ENCODE results near the gene GPX3. TPM values are rescaled to one million over a fixed set of nuclear protein-coding genes. Genes with fewer than 3 reads are reported as not detected.

The GPX3 gene
- polyA plus RNA-seq, 1 of the 3 experiments (the other 2 are of a cell fraction) = 3.2 TPM

DNA sequence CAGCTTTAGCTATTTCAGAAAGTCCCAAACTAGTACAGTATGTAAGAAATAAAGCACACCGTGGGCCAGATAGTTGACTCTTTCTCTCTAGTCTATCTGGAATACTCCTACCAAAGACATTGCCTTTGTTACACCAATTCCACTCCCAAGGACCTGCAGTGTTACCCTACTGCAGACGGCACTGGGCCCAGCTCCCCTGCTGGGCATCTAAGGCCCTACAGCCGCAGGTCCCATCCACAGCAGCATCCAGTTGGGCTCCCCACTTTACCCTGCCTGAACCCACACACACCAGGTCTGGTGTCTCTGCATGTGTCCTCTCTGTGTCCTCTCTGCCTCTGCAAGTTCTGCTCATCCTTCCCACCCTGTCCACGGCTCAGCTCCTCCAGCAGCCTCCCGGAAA, 37.9 kb downstream of the GPX3 start:
- WGBS (ENCODE audit: low lambda C conversion rate) = 92% methylated on average over 3 of the region's 5 CpGs
- Histone ChIP-seq H3K9me2 (no peaks in the 10 kb centered on the region), H3K36me3 (replicated peaks in 1 of 2; ENCODE audit: control insufficient read depth in 1 of 2, insufficient read depth in 2 of 2, low read length in 1 of 2) (peaks cover 16 to 27% of the 10 kb centered on the region in 2 experiments), H3K4me1 (ENCODE audit: control insufficient read depth in 1 of 2, insufficient read depth in 2 of 2, low read depth in 1 of 2, low read length in 1 of 2) (peaks cover 6 to 8% of the 10 kb centered on the region in 2 experiments; a peak in 2 of 4 replicates), H3K9me3 (no peaks in the 10 kb centered on the region), H3K4me2 (no peak overlapping the region), H3F3A (replicated peaks; ENCODE audit: insufficient read depth) (peaks cover 4% of the 10 kb centered on the region), H3K9ac (no peak overlapping the region), H3K27me3 (ENCODE audit: insufficient read depth) (no peaks in the 10 kb centered on the region), H3K27ac (ENCODE audit: low read depth in 2 of 2, low read length in 1 of 2) (no peak overlapping the region), H3K4me3 (ENCODE audit: low read depth in 2 of 2, low read length in 1 of 2) (no peak overlapping the region), H3K79me2 (ENCODE audit: insufficient read depth) (no peaks in the 10 kb centered on the region), H4K20me1 (ENCODE audit: insufficient read depth) (peaks cover 6% of the 10 kb centered on the region), H2AFZ (ENCODE audit: low read depth) (no peak overlapping the region)
- ChIA-PET CTCF (interaction anchor here (1.3 to 13.3 kb wide), 4 partner anchors 11 to 56 kb away, joined by 3 to 441 read pairs (median 11); no protein-coding TSS in a partner anchor), POLR2A (no interaction called here)
- TF ChIP-seq CHD2 (IDR thresholded peaks at IDR 0.05; ENCODE audit: low read length, partially characterized antibody) (no peak), CTCF (IDR thresholded peaks at IDR 0.05) (peak; percentile 16; the same call in 1 of the 2 replicates)
- no peak for DNase-seq

GRCh38 chr5:151058891-151059489, 38.6 kb downstream of the GPX3 start:
- Histone ChIP-seq H4K20me1 (ENCODE audit: insufficient read depth) (peaks cover 11% of the 10 kb centered on the region), H3K9me2 (no peaks in the 10 kb centered on the region), H3K4me2 (no peak overlapping the region), H3F3A (replicated peaks; ENCODE audit: insufficient read depth) (peaks cover 4% of the 10 kb centered on the region), H3K27ac (ENCODE audit: low read depth in 2 of 2, low read length in 1 of 2) (no peak overlapping the region), H3K9me3 (no peaks in the 10 kb centered on the region), H2AFZ (ENCODE audit: low read depth) (no peak overlapping the region), H3K27me3 (ENCODE audit: insufficient read depth) (no peaks in the 10 kb centered on the region), H3K36me3 (replicated peaks in 1 of 2; ENCODE audit: control insufficient read depth in 1 of 2, insufficient read depth in 2 of 2, low read length in 1 of 2) (peaks cover 16 to 27% of the 10 kb centered on the region in 2 experiments), H3K4me1 (ENCODE audit: control insufficient read depth in 1 of 2, insufficient read depth in 2 of 2, low read depth in 1 of 2, low read length in 1 of 2) (peaks cover 8% of the 10 kb centered on the region in 2 experiments; a peak in 2 of 4 replicates), H3K79me2 (ENCODE audit: insufficient read depth) (peaks cover 2% of the 10 kb centered on the region; the same call in 1 of the 2 replicates), H3K4me3 (ENCODE audit: low read depth in 2 of 2, low read length in 1 of 2) (no peak overlapping the region), H3K9ac (no peak overlapping the region)
- WGBS (ENCODE audit: low lambda C conversion rate) = 93% methylated on average over 7 of the region's 7 CpGs
- DNase-seq = no peak
- CTCF ChIA-PET = interaction anchor here (1.3 to 13.3 kb wide), 4 partner anchors 11 to 57 kb away, joined by 3 to 441 read pairs (median 11); no protein-coding TSS in a partner anchor
- TF ChIP-seq TEAD4 (IDR thresholded peaks at IDR 0.05; ENCODE audit: borderline replicate concordance, insufficient read depth) (no peak), MXI1 (IDR thresholded peaks at IDR 0.05; ENCODE audit: low read depth, low read length) (no peak), MEF2A (IDR thresholded peaks at IDR 0.05; ENCODE audit: borderline replicate concordance, low read depth) (no peak), SMC3 (IDR thresholded peaks at IDR 0.05; ENCODE audit: low read depth, low read length) (no peak), FOXJ3 (CRISPR knock-in tag; IDR thresholded peaks at IDR 0.05) (no peak), JUND (IDR thresholded peaks at IDR 0.05) (no peak), NFIC (IDR thresholded peaks at IDR 0.05; ENCODE audit: borderline replicate concordance) (no peak)
- POLR2A ChIA-PET = no interaction called here
